ENCODE results near the gene ARHGEF3. TPM values are rescaled to one million over a fixed set of nuclear protein-coding genes. Genes with fewer than 3 reads are reported as not detected.
A peak's percentile ranks its signal among the peaks of the same experiment; 100 is the strongest.

Gene ARHGEF3
- total RNA-seq, 2 donors from 2014 or later: 21.1 to 43.6 TPM

GRCh38 chr3:56799251-56799882 lies 2.4 kb downstream of the ARHGEF3 start:
- Mint-ChIP-seq H3K36me3 (ENCODE audit: insufficient read depth in 2 of 2) (peaks cover 3 to 5% of the 10 kb centered on the region in 2 donors), H3K4me1 (ENCODE audit: low read depth) (peaks cover 58% of the 10 kb centered on the region), H3K9me3 (no peaks in the 10 kb centered on the region), H3K4me3 (peak overlapping the region; percentile 86 to 90), H3K27ac (peak overlapping the region; percentile 96), H3K27me3 (ENCODE audit: low read depth) (no peaks in the 10 kb centered on the region)
- peak in 1 of 2 donors; percentile 22 for DNase-seq
- ATAC-seq (replicated peaks in 1 of 2): no peak

- no peak for ATAC-seq (replicated peaks in 1 of 2)
- DNase-seq: no peak
- Mint-ChIP-seq H3K27ac (peak overlapping the region; percentile 88), H3K36me3 (ENCODE audit: insufficient read depth in 2 of 2) (peaks cover 6 to 9% of the 10 kb centered on the region in 2 donors), H3K27me3 (ENCODE audit: low read depth) (no peaks in the 10 kb centered on the region), H3K4me3 (peak overlapping the region; percentile 59 to 81), H3K9me3 (peaks cover 0 to 3% of the 10 kb centered on the region in 2 donors), H3K4me1 (ENCODE audit: low read depth) (peaks cover 77% of the 10 kb centered on the region)
Measured at GRCh38 chr3:56796996-56797395, 4.8 kb downstream of the ARHGEF3 start.

DNA sequence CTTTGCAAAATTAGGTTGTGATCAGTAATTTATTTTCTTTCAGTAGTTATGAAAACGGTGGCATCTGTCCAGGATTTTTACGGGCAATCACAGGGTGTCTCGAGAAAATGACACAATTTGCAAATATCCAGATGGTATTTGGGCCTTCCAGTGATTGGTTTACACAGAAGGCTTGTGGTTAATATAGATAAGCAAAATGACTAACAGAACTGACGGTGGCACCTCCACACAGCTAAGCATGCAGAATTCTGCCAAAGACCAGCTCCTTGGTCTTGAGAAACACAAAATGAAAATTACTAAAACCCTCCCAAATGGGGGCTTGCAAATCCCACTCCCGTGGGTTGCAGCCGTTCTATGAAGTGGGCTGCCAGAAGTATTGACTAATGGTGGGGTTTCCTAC lies 5.5 kb downstream of the ARHGEF3 start:
- Mint-ChIP-seq H3K27ac (peak overlapping the region; percentile 88), H3K9me3 (peaks cover 0 to 3% of the 10 kb centered on the region in 2 donors), H3K4me1 (ENCODE audit: low read depth) (peaks cover 85% of the 10 kb centered on the region), H3K27me3 (ENCODE audit: low read depth) (no peaks in the 10 kb centered on the region), H3K36me3 (ENCODE audit: insufficient read depth in 2 of 2) (peaks cover 3 to 9% of the 10 kb centered on the region in 2 donors), H3K4me3 (peak overlapping the region; percentile 60 to 81)
- ATAC-seq (replicated peaks in 1 of 2): no peak
- DNase-seq: peak in 1 of 2 donors; percentile 22

DNA sequence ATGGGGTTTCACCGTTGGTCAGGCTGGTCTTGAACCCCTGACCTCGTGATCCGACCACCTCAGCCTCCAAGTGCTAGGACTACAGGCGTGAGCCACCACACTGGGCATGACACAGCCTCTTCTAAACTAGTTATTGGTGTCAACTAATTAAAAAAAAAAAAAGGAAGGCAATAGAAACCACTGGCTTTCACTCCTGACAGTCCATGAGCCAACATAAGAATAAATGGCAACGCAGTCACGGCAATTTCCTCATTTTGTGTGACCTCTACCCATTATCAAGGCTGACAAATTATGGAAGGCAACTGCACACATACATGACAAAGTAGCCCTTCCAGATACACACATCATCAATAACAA lies 5.9 kb downstream of the ARHGEF3 start:
- H3K9me3 Mint-ChIP-seq: peaks cover 0 to 3% of the 10 kb centered on the region in 2 donors
- H3K27ac Mint-ChIP-seq: peak overlapping the region; percentile 88
- H3K36me3 Mint-ChIP-seq (ENCODE audit: insufficient read depth in 2 of 2): peaks cover 3 to 9% of the 10 kb centered on the region in 2 donors

GRCh38 chr3:56795097-56795828 lies 6.5 kb downstream of the ARHGEF3 start:
- DNase-seq: no peak
- peak overlapping the region; percentile 88 for H3K27ac Mint-ChIP-seq
- H3K27me3 Mint-ChIP-seq (ENCODE audit: low read depth): no peaks in the 10 kb centered on the region
- peaks cover 89% of the 10 kb centered on the region for H3K4me1 Mint-ChIP-seq (ENCODE audit: low read depth)
- ATAC-seq (replicated peaks in 1 of 2): no peak
- peak overlapping the region; percentile 60 to 81 for H3K4me3 Mint-ChIP-seq
- H3K9me3 Mint-ChIP-seq: peaks cover 0 to 3% of the 10 kb centered on the region in 2 donors
- H3K36me3 Mint-ChIP-seq (ENCODE audit: insufficient read depth in 2 of 2): peaks cover 3 to 9% of the 10 kb centered on the region in 2 donors

More for the DNA sequence above, 5.9 kb downstream of the ARHGEF3 start:
- DNase-seq: no peak
- peaks cover 89% of the 10 kb centered on the region for H3K4me1 Mint-ChIP-seq (ENCODE audit: low read depth)
- H3K27me3 Mint-ChIP-seq (ENCODE audit: low read depth): no peaks in the 10 kb centered on the region
- ATAC-seq (replicated peaks in 1 of 2): no peak
- peak overlapping the region; percentile 60 to 81 for H3K4me3 Mint-ChIP-seq

DNA sequence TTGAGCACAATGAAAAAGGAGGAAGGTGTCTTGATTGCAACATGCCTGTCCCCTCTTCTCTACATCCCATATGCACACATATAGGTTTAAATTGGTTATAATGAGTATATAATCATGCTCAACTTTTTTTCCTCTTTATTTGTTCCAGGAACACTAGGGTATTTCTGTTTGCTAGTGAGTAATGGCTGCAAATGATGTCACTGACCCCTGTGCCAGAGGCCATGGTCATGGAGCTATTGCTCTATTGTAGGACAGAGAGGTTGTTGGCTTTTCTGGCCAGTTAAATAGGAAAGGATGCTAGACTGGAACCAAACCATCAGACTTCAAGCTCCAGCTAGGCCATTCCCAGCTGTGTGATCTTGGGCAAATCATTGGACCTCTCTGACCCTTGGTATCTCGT lies 9.6 kb downstream of the ARHGEF3 start:
- Mint-ChIP-seq H3K27ac (peak overlapping the region; percentile 81), H3K4me3 (peak overlapping the region; percentile 20 to 60)
- DNase-seq: peak in 1 of 2 donors; percentile 22

GRCh38 chr3:56790016-56790821 lies 11.5 kb downstream of the ARHGEF3 start:
- Mint-ChIP-seq H3K27ac (peak overlapping the region; percentile 81), H3K36me3 (ENCODE audit: insufficient read depth in 2 of 2) (peaks cover 3 to 14% of the 10 kb centered on the region in 2 donors), H3K27me3 (ENCODE audit: low read depth) (no peaks in the 10 kb centered on the region), H3K9me3 (peaks cover 0 to 3% of the 10 kb centered on the region in 2 donors), H3K4me1 (ENCODE audit: low read depth) (peaks cover 95% of the 10 kb centered on the region), H3K4me3 (peak overlapping the region; percentile 66 to 68)
- ATAC-seq (replicated peaks in 1 of 2) (peak; percentile 51 to 61), DNase-seq (peak; percentile 22 to 24)

More for the DNA sequence above, 9.6 kb downstream of the ARHGEF3 start:
- Mint-ChIP-seq H3K4me1 (ENCODE audit: low read depth) (peaks cover 95% of the 10 kb centered on the region), H3K27me3 (ENCODE audit: low read depth) (no peaks in the 10 kb centered on the region), H3K9me3 (peaks cover 0 to 3% of the 10 kb centered on the region in 2 donors), H3K36me3 (ENCODE audit: insufficient read depth in 2 of 2) (peaks cover 3 to 9% of the 10 kb centered on the region in 2 donors)
- ATAC-seq (replicated peaks in 1 of 2): peak in 1 of 2 donors; percentile 10

DNA sequence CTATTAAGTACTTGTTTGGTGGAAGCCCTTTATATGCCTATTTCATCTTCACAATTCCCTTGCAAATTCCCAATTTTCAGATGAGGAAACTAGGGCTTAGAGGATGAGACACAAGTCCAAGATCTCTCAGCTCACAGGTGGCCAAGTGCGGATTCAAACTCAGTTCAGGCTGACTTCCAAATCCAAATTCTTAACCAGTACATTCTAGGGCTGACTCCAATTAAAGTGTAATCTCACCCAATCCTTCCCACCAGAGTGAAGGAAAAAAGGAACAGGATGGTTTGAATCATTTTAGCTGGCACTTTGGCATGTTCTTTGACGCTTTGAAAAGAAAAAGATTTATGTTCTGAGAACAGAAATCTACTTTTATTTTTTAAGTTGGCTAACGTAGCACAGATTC lies 12.7 kb downstream of the ARHGEF3 start:
- peaks cover 95% of the 10 kb centered on the region for H3K4me1 Mint-ChIP-seq (ENCODE audit: low read depth)
- peaks cover 3 to 9% of the 10 kb centered on the region in 2 donors for H3K36me3 Mint-ChIP-seq (ENCODE audit: insufficient read depth in 2 of 2)
- H3K27me3 Mint-ChIP-seq (ENCODE audit: low read depth): no peaks in the 10 kb centered on the region
- DNase-seq (no peak), ATAC-seq (replicated peaks in 1 of 2) (no peak)
- peak overlapping the region; percentile 66 to 68 for H3K4me3 Mint-ChIP-seq
- peaks cover 0 to 3% of the 10 kb centered on the region in 2 donors for H3K9me3 Mint-ChIP-seq
- peak overlapping the region; percentile 81 for H3K27ac Mint-ChIP-seq

DNA sequence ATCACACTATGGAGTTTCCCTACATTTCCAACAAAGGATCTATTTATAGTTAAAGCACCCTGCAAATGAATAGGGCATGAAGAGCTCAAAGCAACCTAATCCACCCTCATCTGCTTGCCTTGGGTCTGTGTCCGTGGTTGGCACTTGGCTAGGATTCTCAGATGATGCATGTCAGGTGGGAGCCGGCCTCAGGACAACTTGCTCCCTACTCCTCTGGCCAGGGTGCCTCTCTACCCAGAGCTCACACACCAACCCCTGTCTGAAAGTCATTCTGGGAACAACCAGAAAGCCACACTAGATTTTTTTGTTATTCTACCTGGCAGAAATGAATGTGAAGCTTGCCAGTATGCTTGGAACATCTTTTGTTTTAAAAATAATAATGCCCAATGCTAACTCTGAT lies 13.2 kb downstream of the ARHGEF3 start:
- H3K27ac Mint-ChIP-seq: peak overlapping the region; percentile 81
- no peaks in the 10 kb centered on the region for H3K9me3 Mint-ChIP-seq
- H3K36me3 Mint-ChIP-seq (ENCODE audit: insufficient read depth in 2 of 2): peaks cover 0 to 5% of the 10 kb centered on the region in 2 donors
- H3K27me3 Mint-ChIP-seq (ENCODE audit: low read depth): no peaks in the 10 kb centered on the region
- DNase-seq (peak; percentile 52 to 54), ATAC-seq (replicated peaks in 1 of 2) (peak; percentile 45 to 54)
- H3K4me3 Mint-ChIP-seq: peak overlapping the region; percentile 66 to 68
- H3K4me1 Mint-ChIP-seq (ENCODE audit: low read depth): peaks cover 95% of the 10 kb centered on the region

DNA sequence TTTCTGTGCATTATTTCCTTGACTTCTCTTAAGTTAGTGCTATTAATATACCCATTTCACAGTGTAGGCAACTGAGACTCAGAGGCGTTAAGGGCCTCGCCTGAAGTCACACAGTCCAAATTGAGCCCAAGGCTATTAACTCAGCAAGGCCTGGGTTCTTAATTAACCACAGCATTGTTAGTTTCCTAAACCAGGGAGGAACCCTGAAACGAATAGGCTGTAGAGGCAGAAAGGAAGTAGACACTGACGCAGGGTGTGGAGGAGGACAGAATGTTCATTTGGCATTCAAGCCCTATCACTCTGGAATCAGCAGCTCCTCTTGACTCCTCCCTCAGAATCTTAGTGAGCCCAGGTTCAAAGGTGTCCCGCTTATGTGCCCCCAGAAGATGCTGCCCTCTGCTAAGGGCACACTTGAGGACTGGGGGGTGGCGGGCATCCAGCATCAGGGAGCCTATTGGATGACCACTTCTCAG lies 13.9 kb downstream of the ARHGEF3 start:
- no peaks in the 10 kb centered on the region for H3K9me3 Mint-ChIP-seq
- H3K4me3 Mint-ChIP-seq: peak overlapping the region; percentile 66 to 68
- DNase-seq: peak; percentile 30 to 31
- H3K27ac Mint-ChIP-seq: peak overlapping the region; percentile 81
- no peaks in the 10 kb centered on the region for H3K27me3 Mint-ChIP-seq (ENCODE audit: low read depth)
- peaks cover 99% of the 10 kb centered on the region for H3K4me1 Mint-ChIP-seq (ENCODE audit: low read depth)
- H3K36me3 Mint-ChIP-seq (ENCODE audit: insufficient read depth in 2 of 2): peaks cover 0 to 5% of the 10 kb centered on the region in 2 donors
- ATAC-seq (replicated peaks in 1 of 2): peak; percentile 12 to 19

GRCh38 chr3:56787258-56787775 lies 14.4 kb downstream of the ARHGEF3 start:
- no peaks in the 10 kb centered on the region for H3K9me3 Mint-ChIP-seq
- DNase-seq (no peak), ATAC-seq (replicated peaks in 1 of 2) (no peak)

GRCh38 chr3:56785499-56785898 lies 16.2 kb downstream of the ARHGEF3 start:
- DNase-seq: no peak
- peaks cover 99% of the 10 kb centered on the region for H3K4me1 Mint-ChIP-seq (ENCODE audit: low read depth)
- peak overlapping the region; percentile 66 to 81 for H3K4me3 Mint-ChIP-seq
- peaks cover 0 to 4% of the 10 kb centered on the region in 2 donors for H3K9me3 Mint-ChIP-seq
- H3K27me3 Mint-ChIP-seq (ENCODE audit: low read depth): no peaks in the 10 kb centered on the region
- ATAC-seq (replicated peaks in 1 of 2): no peak
- H3K36me3 Mint-ChIP-seq (ENCODE audit: insufficient read depth in 2 of 2): peaks cover 0 to 14% of the 10 kb centered on the region in 2 donors
- peak overlapping the region; percentile 80 for H3K27ac Mint-ChIP-seq

More at GRCh38 chr3:56787258-56787775, 14.4 kb downstream of the ARHGEF3 start:
- H3K36me3 Mint-ChIP-seq (ENCODE audit: insufficient read depth in 2 of 2): peaks cover 0 to 5% of the 10 kb centered on the region in 2 donors
- H3K4me3 Mint-ChIP-seq: peak overlapping the region; percentile 60 to 66
- no peaks in the 10 kb centered on the region for H3K27me3 Mint-ChIP-seq (ENCODE audit: low read depth)
- H3K4me1 Mint-ChIP-seq (ENCODE audit: low read depth): peaks cover 100% of the 10 kb centered on the region
- peak overlapping the region; percentile 80 for H3K27ac Mint-ChIP-seq
